Upper lobe of left lung (tissue), 4 donors: ENCODE data around the gene SDK1.

Source experiments
- CTCF ChIP-seq, 6 experiments: fragments of 450-650 bp in 4 of 6; fragments of 200-600 bp in 2 of 6; sonication (generic) in 2 of 6; IDR thresholded peaks; one replicate each; pipeline ENCODE4 v1.5.1; 2016 to 2019; ENCODE audit warnings: antibody characterized with exemption in 6 of 6
- POLR2AphosphoS5 ChIP-seq, 2 donors: sonication (generic); formaldehyde crosslinking; IDR thresholded peaks; one replicate each; pipeline ENCODE4 v1.5.1; 2017; ENCODE audit warnings: antibody characterized with exemption in 2 of 2

GRCh38 chr7:3544202-3544601, 243.2 kb downstream of the SDK1 start:
- no peak for TF ChIP-seq POLR2AphosphoS5 (IDR thresholded peaks at IDR 0.05)
- no peak for TF ChIP-seq CTCF (IDR thresholded peaks at IDR 0.05)
